Retinal pigment epithelial cell (primary cell): ENCODE results near the gene ATP13A3.

ENCODE experiments used
- DNase-seq: peaks from one replicate; pipeline ENCODE4 v3.0.0-alpha.2; 2010; ENCODE audit warnings: low read depth
- H3K4me3 ChIP-seq: 2 replicates; pipeline ENCODE4 v1.5.1; 2011; ENCODE audit warnings: mild to moderate bottlenecking, low read length, control low read depth, moderate library complexity
- TF ChIP-seq, protein P1 (sequence below): conservative IDR thresholded peaks from 2 replicates; pipeline ENCODE4 v1.5.1; 2011; ENCODE audit warnings: low read depth, low read length, control low read depth, inconsistent platforms

ATP13A3 gene

DNA sequence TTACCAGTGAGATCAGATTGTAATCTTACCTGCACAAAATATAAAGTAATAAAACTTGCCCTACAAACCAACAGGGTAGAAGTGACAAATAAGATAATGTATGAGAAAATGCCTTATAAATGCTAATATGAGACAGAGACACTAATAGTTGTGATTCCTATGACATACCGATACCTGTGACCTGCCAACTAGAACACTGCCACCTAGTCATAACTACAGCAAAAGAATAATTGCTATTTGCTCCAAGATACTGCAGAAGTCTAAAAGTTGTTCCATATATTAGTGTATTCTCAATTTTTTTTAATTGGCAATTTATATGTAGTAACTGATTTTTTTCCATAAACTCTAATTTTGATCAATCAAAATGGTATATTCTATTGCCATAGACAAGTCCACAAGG, 62.4 kb downstream of the ATP13A3 start:
- DNase-seq: no peak
- TF ChIP-seq, protein P1, sequence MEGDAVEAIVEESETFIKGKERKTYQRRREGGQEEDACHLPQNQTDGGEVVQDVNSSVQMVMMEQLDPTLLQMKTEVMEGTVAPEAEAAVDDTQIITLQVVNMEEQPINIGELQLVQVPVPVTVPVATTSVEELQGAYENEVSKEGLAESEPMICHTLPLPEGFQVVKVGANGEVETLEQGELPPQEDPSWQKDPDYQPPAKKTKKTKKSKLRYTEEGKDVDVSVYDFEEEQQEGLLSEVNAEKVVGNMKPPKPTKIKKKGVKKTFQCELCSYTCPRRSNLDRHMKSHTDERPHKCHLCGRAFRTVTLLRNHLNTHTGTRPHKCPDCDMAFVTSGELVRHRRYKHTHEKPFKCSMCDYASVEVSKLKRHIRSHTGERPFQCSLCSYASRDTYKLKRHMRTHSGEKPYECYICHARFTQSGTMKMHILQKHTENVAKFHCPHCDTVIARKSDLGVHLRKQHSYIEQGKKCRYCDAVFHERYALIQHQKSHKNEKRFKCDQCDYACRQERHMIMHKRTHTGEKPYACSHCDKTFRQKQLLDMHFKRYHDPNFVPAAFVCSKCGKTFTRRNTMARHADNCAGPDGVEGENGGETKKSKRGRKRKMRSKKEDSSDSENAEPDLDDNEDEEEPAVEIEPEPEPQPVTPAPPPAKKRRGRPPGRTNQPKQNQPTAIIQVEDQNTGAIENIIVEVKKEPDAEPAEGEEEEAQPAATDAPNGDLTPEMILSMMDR: no peak
- H3K4me3 ChIP-seq: no peak overlapping the region

DNA sequence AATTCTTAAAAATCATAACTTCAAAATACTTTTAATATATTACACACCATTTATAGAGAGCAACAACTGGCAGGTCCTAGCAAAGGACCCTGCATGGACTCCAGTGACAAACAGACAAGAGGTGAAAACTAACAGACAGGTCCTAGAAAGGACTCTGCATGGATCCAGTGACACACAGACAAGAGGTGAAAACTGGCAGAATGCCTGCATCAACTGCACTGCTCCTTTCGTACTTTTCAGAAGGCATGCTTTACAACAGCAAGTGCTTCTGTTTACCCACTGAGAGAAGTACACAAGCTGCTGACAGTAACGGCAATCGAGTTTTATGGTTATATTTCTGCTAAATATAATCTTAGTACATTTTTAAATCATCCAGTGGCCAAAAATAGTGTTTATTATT, 63.5 kb downstream of the ATP13A3 start:
- DNase-seq: no peak
- no peak overlapping the region for H3K4me3 ChIP-seq
- TF ChIP-seq, protein P1: no peak

DNA sequence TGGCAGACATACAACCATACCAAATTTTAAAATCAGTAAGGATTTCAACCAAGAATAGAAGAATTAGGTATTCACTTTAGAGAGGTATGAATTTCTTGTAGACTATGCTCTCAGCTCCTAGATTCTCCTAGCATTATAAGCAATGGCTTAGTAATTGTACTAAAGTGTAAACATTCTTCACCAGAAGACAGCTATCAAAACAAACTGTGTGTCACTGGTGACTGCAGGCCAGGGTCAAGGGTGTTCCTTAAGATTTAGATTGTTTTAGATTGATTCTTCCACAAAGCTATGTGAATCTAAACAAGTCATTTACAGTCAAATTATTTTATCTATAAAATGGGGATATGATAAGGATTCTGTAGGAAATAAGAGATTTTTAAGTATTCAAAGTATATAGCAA, 64.6 kb downstream of the ATP13A3 start:
- no peak overlapping the region for H3K4me3 ChIP-seq
- TF ChIP-seq, protein P1: no peak
- DNase-seq: no peak

DNA sequence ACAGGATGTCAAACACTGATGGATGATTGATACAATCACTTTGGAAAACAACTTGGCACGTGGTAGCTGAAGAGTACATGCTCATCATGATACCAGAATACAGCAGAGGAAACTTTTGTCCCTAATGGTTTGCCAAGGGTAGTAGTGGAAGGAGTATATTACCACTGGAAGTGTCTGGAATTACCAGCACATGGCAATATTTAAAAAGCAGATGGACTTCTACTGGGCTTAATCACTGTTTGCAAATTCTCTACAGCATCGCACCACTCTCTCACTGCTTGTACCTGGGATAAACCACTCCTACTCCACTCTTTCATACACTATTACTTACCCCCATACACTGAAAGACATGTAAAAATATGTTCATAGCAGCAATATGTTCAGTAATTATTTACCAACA, 68.1 kb downstream of the ATP13A3 start:
- TF ChIP-seq, protein P1: no peak
- no peak for DNase-seq
- no peak overlapping the region for H3K4me3 ChIP-seq

DNA sequence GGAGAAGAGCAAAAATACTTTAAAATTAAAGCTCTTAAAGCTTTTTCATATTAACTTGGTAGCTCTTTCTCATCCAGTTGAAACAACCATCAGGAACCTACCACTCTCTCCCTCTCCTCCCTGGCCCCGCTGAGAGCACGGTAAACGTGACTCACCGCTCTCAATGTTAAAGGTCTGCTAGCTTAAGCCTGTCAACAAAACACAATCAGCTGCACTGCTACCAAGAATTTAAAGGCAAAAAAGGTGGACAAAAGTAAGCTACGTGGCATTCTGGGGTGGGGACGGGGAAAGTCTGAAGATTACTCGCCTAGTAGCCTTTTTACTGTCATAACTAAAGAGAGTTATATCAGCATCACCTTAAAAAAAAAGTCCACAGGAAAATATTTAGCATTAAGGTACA, 79.4 kb downstream of the ATP13A3 start:
- peak; percentile 34 for DNase-seq
- TF ChIP-seq, protein P1: no peak
- no peak overlapping the region for H3K4me3 ChIP-seq

DNA sequence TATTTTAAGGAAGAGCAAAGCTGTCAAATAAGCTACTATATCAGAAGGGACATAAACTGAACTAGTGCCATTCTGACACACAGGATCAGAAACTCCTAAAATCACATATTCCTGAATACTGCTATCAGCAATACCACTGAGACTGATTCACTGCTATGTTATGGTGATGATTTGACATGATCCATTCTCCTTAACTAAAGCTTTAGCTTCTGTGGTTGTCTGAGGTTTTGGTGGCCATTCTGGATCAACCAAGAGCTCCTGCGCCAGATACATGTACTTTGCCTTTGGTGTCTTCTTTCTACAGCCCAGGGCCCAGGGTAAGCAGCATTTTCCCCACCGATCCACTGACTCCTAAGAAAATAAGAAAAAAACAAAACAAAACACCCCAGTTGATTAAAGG, 81.0 kb downstream of the ATP13A3 start:
- no peak for DNase-seq
- no peak overlapping the region for H3K4me3 ChIP-seq
- TF ChIP-seq, protein P1: no peak

DNA sequence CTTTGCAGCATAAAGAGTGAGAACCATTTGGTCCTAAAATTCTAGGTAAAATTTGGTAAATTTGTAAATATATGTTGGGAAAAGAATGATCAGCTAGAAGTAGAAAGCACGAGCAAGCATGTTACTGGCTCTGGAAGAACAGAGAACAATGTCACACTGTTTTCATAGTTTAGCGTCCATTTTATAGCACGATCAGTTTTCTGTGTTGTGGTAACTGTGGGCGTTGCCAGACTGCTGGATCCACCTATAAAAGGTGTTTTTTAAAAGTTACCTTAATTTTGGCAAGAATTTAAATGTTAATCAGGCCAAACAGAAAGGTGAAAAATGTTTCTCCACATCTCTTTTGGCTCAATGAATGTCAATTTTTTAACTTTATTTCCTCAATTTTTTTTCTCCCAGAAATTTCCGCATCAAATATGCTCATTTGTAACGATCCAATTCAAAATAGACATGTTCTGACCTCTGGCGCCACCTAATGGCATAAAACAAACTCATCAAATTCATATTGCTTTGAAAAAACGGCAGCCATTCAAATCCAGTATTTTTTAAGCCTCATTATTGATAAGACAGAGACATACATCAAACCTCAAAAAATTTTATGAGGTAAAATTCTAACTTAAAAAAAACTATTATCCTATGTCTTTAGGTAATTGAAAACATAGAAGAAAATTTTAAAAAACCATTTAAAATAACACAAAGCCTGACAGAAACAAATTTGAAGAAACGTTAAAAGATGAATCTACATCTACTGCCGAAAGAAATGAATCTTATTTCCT, 82.2 kb downstream of the ATP13A3 start:
- no peak overlapping the region for H3K4me3 ChIP-seq
- TF ChIP-seq, protein P1: peak; percentile 62
- no peak for DNase-seq
